Measurements from ENCODE around the gene SP3.
"Not testable (repeated sequence)": the region's sequence is repeated elsewhere in the genome, so short reads cannot be mapped to it uniquely, and the experiment has no call there.

The SP3 gene

DNA sequence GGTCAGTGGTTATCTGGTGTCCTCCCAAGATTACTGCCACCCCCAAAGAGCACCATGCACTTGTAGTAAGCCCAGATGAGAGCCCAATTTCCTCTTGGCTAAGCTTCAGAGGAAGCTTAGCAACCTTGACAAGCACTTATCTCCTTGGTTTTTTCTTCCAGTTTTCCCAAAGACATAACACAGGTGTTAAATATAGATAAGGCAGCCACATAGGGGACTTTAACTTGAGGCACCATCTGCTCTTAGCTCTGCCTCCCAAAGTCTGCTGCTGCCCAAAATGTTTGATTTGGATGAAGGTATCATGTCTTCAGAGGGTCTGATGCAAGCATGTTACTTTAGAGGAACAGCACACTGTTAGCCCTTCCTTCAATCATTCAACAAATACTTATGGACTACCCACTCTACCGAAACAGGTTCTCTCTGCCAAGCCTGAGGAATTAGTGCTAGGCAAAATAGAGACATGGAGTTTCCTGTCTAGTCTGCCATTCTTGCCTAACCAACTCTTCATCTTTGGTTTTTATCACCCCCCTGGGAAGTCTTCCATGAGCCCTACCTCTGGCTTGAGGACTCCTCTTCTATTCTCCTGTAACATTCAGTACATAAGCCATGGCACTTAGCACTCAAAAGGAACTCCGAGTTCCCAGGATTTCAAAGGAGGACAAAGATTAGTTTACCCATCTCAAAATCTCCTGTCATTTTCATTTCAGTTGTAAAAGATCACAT, 73.7 kb downstream of the SP3 start:
- no peak for DNase-seq (ENCODE audit: low spot score)

DNA sequence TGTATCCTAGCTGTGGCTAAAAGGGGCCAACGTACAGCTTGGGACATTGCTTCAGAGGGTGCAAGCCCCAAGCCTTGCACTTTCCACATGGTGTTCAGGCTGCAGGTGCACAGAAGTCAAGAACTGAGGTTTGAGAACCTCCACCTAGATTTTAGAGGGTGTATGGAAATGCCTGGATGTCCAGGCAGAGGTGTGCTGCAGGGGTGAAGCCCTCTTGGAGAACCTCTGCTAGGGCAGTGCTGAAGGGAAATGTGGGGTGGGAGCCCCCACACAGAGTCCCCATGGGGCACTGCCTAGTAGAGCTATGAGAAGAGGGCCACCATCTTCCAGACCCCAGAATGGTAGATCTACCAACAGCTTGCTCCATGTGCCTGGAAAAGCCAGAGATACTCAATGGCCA, 75.7 kb downstream of the SP3 start:
- not testable (repeated sequence) for DNase-seq (ENCODE audit: low spot score)

DNA sequence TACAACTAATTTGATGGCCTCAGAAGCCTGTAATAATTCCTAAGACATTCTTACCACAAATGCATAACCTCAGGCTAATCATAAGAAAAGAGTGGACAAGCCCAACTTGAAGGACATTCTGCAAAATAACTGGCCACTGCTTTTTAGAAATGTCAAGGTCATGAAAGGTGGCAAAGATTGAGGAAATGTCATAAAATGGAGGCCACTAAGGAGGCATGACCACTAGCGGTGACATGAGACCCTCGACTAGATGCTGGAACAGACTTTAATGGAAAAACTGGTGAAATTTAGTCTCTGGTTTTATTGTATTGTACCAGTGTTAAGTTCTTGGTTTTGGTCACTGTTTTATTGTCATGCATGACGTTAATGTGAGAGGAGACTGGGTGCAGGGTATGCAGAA, 78.6 kb downstream of the SP3 start:
- DNase-seq (ENCODE audit: low spot score): no peak

DNA sequence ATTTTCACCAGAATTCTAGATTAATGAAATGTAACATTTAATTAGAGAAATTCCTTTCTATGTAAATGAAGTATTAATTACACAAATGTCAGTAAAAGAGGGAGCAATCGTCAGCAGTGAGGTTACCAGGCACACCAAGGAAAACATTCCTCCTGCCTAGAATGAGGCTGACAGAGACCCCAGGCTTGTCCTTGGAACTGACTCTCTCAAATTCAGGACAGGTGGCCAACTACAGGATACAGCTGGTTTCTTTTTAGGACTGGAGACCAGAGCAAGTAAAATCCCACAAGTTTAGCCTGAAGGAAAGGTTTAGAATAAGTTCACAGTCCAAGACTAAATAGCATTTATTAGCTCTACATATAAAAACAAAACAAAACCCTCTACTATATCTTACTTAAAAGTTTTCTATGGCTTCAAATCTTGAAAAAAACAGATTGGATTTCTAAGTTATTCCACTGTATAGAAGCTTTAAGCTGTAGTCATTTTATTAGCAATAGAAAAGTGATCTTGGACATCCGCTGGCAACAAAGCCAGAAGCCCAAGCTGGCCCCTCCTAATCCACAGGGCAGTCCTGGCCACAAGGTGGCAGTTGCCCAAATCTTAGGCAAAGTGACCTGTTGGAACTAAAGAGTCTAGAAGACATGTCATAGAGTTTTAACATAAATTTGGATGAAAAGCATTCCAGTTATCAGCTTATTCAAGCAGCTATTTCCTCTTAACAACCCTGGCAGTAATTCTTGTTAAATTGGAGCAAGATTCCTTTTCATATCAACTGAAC, 81.0 kb downstream of the SP3 start:
- peak; percentile 26 for DNase-seq (ENCODE audit: low spot score)

DNA sequence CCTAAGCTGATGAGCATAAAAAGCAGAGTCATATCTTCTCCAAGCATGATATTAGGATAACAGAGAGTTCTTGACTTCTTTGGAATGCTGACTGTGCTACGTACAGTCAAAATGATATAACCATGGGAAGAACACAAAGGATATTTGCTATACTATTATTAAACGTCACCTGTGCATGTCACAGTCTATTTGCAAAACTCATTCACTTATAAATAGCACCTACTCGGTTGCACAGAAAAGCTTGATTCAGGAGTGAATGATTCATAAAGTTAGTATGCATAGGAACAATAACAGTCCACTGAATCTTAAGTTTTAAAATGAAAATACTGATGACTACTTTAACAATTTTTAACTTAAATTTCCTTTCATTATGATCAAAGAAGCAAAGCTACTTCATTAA, 83.3 kb downstream of the SP3 start:
- DNase-seq (ENCODE audit: low spot score): no peak

DNA sequence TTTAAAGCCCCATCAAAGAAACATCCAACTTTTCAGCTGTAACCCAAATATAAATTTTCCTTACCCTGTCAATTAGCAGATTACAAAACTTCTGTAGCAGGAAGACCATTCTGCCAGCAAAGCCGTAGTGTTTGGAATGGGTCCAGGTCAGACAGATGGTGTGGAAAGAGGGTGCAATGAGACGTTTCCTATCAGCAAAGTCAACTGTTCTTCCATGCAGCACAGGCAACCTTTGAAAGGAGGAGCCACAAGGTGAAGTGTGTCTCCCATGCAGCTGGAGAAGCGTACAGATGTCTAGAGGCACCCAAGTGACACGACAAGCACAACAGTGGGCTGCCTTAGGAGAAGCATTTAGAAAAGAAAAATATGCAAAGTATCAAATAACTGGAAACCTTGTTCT, 83.7 kb downstream of the SP3 start:
- DNase-seq (ENCODE audit: low spot score): no peak

DNA sequence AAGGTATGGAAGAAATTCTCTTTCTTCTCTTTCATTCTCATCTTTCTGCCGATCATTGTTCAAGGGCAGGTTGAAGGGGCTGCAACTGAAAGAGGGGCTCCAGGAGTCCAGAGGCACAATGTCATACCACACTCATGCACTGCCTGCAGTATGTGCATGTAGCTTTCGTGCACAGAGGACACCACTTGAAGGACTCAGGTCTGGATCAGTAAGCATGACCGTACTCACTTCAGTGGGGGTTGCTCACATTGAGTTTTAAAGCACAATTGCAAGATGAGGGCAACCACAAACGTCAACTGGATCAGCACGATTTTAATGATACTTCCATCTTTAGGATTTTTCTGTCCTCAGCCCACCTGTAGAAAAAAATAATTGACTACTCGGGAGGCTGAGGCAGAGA, 84.6 kb downstream of the SP3 start:
- no peak for DNase-seq (ENCODE audit: low spot score)

DNA sequence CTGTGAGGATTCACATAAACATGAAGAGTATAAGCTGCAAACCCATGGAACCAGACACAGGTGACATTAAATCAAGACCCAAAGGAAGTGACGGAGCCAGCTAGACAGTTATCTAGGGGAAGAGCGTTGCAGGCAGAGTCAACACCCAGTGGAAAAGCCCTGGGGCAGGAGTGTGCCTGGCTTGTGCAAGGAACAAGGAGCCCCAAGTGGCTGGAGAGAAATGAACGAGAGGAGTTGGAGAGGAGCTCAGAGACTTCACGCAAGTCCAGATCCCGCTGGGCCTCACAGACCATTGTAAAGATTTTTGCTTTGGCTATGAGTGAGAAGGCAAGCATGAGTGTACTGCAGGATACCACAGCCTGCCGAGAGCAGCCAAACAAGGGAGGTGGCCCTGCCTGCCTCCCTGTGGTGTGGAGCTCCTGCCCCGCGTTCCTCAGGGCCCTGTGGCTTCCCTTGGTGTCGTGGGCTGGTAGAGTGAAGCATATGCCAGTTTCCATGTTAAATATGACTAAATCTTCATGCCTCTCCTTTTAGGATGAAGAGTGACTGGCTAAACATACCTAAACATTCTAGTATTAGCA, 88.2 kb downstream of the SP3 start:
- no peak for DNase-seq (ENCODE audit: low spot score)

DNA sequence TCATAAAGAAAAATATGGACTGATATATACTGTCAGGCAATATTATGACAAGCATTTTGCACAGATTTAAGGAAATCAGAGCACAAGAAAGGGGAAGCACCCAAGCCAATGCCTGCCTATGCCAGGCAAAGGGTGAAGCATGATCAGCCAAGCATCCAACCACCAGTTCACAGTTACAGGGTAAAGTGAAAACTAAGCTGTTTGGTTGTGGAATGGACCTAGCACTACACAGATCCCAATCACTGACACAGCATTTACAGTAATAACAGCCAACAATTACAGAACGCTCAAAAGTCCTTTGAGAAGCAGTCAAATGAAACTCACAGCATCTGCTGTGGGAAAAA, 90.3 kb downstream of the SP3 start:
- no peak for DNase-seq (ENCODE audit: low spot score)

DNA sequence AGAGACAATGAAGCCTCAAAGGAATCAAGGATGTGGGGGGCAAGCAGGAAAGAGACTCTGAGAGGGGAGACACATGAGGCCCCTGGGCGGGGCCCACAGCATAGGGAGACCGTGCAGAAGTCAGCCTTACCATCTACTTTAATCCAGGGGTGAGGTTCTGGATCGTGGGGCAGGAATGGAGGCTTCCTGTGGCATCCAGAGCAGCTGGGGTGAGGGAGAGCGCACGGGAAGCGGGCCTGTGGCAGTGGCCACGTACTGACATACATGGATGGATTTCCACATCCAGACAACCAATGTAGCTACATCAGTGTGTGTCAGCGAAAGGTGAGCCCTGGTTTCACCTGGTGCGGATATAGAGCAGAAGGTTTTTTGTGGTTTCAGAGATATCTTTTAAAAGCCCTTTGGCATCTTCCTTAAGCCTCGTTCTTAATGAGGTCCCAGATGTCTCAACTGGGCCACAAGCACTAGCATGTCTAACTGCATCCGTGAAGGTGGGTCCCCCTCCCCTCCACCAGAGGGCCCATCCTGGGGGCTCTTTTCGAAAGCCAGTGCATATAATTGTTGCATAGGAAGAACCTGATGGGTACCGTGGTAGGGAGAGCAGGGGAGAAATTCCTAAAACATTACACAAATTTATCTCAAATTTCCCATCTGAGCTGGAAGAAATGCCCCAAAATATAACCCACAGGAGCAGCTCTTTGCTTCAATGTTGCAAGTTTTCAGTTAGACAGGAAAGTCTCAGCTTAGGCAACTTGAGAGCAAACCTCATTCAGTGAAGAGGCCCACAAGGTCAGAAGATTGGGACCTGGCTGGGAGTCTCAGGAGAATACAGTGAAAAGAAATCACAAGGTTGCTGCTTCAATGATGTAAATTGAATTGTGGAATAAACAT, 90.9 kb downstream of the SP3 start:
- DNase-seq (ENCODE audit: low spot score): no peak

DNA sequence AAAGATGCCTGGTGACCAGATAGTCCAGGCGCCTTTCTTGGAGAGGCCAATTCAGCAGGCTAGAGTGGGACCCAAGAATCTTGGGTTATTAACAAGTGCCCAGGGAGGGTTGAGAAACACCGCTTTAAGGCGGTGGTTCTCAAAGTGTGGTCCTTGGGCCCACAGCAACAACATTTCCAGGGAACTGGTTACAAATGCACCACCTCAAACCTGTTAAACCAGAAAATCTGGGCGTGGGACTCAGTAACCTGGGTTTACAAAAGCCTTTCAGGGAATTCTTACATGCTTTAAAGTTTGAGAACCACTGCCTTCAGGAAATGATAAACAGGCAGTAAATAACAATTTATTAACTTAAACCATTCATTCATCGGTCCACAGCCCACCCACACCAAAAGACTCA, 92.5 kb downstream of the SP3 start:
- no peak for DNase-seq (ENCODE audit: low spot score)

DNA sequence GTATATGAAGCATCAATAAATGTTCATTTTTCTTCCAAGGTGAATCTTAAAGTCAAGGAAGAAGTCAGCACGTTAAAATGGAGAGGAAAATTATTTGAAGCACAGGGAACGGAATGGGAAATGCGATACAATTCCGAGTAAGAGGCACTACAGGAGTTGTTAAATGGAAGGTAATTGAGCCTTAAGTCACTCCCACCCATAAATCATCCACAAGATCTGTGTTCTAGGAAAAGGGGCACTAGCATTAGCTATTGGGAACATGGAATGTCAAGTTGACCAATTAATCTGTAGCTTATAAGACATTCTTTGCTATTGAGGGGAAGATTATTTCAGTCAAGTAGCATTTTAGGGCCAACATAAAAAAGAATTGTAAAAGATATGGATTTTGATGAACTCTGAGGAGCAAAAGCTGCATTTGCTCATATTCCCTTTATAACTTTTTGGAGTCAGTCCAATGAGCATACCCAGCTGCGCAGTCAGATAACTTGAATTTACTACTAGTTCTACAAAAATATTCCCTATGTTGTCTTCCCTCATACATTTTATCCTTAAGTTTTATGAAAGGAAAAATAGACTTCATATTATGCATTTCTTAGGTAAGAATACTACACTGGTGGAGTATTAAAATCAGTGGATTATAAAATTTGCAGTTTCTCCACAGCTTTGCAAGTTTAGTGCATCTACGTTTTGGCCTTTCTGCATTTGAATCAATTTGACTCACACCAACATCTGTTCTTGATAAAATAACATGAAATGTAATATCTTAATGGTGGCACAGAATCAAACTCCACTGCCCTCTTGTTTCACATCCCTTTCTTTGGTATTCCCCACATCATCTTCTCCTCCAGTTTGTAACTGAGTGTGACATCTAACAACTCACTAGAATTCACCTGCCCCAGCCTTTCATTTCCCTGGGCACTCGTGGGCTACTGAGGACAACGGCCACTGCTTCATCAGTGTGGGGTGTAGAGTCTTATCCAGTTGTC, 95.6 kb downstream of the SP3 start:
- no peak for DNase-seq (ENCODE audit: low spot score)

DNA sequence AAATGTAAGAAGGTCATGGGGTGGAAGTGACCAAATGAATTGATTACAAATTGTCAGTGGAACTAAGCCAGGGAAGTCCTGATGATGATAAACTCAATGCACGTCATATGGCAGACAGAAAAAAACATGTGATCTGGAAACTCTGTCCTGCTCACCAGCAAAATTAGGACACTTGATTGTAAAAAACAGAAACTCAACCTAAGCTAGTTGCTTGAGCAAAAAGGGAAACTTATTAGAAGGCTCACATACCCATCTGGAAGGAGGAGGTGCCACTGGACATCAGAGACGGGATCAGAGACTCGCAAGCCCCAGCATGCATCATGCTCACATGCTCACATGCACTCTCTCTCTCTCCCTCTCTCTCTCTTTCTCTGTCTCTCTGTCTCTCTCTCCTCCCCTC, 96.8 kb downstream of the SP3 start:
- no peak for DNase-seq (ENCODE audit: low spot score)

DNA sequence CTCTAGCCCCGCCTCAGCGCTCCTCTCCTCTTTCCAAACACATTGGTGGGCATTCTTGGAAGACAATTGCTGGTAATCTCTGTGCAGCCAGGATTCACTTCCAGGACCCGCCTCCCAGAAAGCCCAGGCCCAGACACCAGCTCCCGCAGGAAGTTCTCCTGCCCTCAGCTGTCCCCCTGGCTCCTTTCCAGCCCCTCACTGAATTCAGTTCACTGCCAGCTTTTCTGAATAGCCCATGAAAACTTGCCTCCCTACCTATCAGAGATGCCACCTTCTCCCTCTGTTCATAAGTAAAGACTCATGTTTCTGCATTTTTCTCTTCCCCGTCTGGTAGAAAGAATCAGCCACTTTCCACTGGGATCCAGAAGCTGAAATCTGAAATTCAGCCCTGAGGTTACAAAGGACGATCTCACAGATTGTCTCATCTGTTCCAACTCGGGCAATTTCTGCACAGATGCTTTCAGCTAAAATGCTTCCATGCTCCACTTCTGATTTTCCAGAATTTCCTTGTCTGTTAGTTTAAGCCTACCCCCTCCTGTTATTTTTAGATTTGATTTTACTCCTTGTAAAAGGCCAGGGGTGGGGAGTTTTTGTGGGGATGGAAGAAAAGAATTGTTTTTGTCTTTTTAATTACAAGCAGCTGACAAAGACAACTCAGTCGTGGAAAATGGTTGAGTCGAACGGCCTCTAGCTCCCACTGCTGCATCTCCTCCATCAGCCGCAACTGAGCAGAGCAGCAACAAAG, 98.1 kb downstream of the SP3 start:
- DNase-seq (ENCODE audit: low spot score): no peak

DNA sequence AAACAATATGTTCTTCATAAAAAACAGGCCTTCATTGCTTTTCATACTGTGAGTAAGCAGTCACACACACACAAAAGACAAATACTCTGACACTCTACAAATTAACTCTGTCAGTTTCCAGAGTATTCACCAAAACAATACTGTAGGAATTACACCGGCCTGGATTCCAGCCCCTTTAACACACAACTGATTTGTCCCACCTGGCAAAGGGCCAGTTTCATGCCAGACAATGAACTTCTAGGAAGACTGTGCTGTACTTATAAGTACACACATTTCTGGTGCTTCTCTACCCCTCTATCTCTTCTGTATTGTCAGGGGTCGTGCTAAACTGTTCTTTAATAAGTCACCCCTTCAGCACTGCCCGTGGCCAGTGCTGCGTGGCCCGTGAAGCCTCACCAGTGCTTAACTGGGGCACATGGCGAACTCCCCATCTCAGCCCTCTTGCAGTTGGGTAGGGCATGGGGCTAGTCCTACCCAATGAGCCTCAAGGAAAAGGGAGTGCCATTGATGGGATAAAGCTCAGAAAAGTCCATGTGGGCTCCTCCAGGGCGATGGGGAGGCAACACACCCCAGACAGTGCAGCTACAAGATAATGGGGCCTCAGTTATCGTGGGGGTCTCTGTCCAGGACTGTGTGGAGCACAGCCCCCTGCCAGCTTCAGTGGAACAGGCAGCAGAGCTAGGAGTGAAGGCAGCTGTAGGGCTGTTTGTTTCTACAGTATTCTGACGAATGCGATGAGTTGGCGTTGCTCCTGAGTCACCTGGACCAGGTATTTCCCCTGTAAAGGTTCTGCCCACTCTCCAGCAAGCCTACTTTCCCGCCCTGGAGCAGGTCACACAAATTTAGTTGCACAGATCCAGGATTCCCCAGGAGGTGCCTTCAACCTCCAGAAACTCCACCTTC, 99.0 kb downstream of the SP3 start:
- no peak for DNase-seq (ENCODE audit: low spot score)

DNA sequence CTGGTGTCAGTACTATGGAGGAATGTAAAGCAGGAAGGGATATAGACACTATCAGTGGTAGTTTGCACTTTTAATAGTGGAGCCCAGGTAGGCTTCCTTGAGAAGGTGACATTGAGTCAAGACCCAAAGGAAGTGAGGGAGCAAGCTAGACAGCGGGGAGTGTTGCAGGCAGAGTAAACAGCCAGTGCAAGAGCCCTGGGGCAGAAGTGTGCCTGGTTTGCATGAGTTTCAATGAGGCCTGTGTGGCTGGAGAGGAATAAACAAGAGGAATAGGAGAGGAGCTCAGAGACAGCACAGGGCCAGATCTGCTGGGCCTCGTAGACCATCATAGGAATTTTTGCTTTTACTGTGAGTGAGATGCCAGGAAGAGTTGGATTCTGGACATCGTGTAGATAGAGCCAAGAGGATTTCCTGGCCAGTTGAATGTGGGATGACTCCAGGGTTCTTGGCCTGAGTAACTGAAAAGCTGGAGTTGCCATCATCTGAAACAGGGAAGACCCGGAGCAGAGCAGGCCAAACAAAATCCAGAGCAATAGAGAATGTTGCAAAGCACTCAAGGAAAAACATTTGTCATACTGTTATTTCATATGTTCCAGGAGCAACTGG, 102.5 kb downstream of the SP3 start:
- DNase-seq (ENCODE audit: low spot score): no peak

DNA sequence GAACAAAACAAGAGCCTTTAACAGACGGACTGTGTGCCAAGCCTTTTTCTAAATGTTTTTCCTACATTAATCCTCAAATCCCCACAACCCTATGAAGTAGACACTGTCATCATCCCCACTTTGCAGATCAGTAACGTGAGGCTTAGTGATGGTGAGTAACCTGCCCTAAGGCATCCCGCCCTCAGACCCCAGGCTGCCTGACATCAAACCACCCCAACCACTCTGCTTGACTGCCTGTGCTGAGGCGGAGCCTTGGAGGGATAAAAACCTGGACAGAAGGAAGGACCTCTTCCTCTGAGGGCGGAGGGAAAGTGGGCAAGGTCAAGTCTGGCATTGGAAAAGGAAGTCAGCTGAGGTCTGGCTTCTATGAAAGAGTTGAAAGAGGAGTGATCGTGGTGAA, 104.6 kb downstream of the SP3 start:
- DNase-seq (ENCODE audit: low spot score): no peak

DNA sequence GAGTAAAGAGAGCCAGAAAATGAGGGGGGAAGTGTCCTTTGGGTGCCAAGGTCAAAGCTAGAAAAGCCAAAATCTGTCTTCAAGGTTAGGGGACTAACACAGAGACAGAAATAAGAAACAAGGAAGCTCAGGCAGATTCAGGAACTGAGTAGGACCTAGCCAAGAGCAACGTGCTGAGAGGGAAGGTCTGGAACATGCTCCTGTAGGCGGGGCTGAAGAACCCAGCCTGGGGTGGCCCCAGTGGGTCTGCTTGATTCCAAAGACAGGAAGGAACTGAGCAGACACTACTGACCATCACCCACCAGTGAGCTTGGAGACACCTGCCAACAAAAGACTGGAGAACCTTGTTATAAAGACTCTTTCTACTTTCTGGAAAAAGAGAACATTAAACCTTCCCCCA, 105.1 kb downstream of the SP3 start:
- DNase-seq (ENCODE audit: low spot score): no peak

DNA sequence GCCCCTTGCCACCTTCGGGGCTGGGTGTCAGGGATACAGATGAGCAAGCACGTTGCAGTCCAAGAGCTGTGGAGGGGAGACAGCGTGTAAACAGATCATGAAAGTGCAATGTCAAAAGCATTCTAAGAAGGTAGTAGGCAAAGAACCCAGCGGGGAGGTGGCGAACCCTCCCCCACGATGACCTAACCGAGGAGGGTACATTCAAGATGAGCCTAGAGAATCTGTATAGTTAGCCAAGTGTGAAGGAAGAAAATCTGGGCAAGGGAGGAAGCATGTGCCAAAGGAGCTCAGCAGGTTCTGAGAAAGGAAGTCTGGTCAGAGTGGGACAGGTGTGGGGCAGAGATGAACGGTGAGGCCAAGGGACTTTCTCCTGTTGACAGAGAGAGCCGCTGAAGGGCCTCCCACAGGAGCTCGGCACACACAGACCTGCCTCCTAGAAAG, 106.9 kb downstream of the SP3 start:
- no peak for DNase-seq (ENCODE audit: low spot score)
